ENCODE measurements around the gene ZBTB33.

GRCh38 chrX:120264341-120264740 lies 13.7 kb downstream of the ZBTB33 start:
- no peak for TF ChIP-seq SP4 (CRISPR knock-in tag; IDR thresholded peaks at IDR 0.05)
- no peak for TF ChIP-seq SIN3A (IDR thresholded peaks at IDR 0.05; ENCODE audit: borderline replicate concordance, low read depth, low read length)
- TF ChIP-seq CREB1 (IDR thresholded peaks at IDR 0.05), result no peak
- no peak for TF ChIP-seq CREB1 (CRISPR knock-in tag; IDR thresholded peaks at IDR 0.05)
- no peak for TF ChIP-seq PHF21A (CRISPR knock-in tag; IDR thresholded peaks at IDR 0.05)

Data from HepG2 (cell line).